HG02852 (cell line): ENCODE data around the gene RPGR.
A peak's percentile ranks its signal among the peaks of the same experiment; 100 is the strongest.

Experiments used
- ATAC-seq: cut with Tn5 transposase; IDR thresholded peaks from one replicate; pipeline ENCODE4 v1.9.1; 2021; ENCODE audit warnings: mild to moderate bottlenecking, moderate library complexity; ENCODE audit not compliant: unreplicated experiment

The RPGR gene

DNA sequence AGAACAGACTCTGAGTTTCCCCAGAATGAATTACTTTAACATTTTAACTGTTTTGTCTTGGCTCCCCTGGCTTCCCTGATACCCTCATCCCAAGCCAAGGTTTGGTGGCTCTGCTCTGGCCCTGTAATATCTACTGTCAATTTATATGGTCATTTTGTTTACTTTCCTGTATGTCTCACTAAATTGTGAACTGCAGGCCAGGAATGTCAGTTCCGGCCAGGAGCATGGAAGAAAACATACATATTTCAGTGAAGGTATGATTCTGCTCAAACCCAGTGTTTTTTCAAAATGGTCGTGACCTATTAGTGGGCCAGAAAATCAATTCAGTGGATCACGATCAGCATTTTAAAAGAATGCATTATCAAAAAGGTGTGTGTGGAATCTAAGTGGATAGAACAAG, 1.2 kb downstream of the RPGR start:
- no peak for ATAC-seq

GRCh38 chrX:38320819-38321218, 6.5 kb downstream of the RPGR start:
- no peak for ATAC-seq

DNA sequence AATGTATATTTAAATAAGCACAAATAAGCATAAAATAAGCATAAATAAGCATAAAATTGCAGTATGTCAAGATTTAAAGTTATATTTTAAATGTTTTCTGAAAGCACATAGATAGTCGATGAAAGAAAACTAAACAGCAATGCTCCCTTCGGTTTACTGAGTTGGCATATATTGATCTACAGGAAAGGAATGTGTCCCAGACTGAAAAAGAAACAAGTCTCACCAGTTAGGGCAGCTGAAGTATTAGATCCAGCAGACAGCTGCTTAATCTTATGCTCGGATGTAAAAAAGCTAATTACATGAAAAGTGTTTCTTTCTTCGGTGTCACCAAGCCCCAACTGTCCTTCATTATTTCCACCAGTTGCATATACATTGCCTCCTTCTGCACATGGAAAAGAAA, 8.7 kb downstream of the RPGR start:
- no peak for ATAC-seq

- no peak for ATAC-seq
These were observed 9.1 kb downstream of the RPGR start for GRCh38 chrX:38318196-38318595.

DNA sequence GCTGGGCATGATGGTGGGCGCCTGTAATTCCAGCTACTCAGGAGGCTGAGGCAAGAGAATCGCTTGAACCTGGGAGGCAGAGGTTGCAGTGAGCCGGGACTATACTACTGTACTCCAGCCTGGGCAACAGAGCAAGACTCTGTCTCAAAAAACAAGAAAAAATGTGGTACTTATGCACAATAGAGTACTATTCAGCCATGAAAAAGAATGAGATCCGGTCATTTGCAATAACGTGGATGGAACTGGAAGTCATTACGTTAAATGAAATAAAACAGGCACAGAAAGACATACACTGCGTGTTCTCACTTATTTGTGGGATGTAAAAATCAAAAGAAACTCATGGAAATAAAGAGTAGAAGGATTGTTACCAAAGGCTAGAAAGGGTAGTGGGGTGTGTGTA, 12.1 kb downstream of the RPGR start:
- no peak for ATAC-seq

DNA sequence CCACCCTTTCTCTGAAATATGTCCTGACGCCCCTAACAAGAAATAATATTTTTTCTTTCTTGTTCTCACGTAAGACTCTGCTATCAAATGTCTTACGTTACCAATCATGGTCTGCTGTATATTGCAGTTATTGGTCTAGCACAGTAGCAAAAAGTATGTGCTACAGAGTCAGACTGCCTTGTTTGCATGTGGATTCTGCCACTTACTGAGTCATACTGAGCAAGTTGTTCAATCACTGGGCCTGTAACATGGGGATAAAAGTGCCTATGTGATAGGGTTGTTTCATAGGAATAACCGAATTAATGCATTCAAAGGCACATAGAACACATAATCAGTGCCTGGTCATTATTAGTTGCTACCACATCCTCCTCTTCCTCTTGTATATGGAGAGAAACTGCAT, 14.1 kb downstream of the RPGR start:
- ATAC-seq = no peak

GRCh38 chrX:38312436-38312835, 14.9 kb downstream of the RPGR start:
- no peak for ATAC-seq

DNA sequence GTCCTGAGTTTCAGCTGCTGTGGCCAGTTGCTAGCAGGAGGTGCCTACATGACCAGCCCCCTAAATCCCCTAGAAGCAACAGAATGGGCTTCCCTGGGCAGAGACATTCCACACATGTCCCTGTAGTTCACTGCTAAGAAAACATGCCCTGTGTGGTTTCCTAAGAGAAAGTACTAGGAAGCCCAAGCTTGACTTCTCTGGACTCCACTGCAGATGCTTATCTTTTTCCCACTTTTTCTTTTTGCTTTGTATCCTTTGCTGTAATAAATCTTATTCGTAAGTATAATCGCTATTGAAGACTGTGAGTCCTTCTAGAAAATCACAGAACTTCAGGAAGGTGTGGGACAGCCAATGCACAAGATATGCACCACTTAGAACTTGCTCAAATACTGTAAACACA, 15.6 kb downstream of the RPGR start:
- ATAC-seq = no peak

GRCh38 chrX:38305971-38306370, 21.3 kb downstream of the RPGR start:
- no peak for ATAC-seq

- no peak for ATAC-seq
These were observed 23.3 kb downstream of the RPGR start for GRCh38 chrX:38304010-38304409.

DNA sequence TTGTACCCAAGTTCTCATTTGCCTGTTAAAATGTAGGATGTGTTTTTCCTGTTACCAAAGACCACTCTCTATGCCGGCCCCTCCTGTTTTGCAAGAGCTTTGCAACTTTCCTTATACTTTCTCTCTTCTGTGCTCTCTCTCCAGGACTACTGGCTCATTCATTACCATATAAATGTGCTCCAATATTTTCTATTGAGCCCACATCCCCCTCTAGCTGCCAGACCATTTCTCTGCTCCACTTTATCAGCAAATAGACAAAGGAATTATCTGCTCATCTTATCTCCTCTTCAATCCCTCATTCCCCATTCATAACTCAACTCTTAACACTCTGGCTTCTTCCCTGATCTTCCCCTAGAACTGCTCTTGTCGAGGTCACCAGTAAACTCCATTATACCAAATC, 33.6 kb downstream of the RPGR start:
- no peak for ATAC-seq

DNA sequence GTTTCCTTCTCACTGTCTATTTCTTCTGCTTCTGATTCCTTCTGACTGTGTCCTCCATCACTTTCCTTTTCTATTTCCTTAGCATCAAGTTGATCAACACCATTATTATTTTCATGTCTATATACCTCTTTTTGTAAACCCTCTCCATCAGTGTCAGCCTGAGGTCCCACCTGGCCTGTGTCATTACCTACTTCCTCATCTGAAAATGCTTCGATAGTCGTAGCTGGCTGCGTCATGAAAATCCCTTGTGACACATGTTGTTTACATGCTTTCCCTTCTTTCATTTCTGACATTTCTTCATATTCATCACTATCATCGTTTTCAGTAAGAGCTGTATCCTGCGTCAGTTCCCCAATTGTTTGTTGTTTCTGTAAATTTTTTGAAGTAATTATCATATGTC, 39.6 kb downstream of the RPGR start:
- no peak for ATAC-seq

- no peak for ATAC-seq
These were observed 41.7 kb downstream of the RPGR start for GRCh38 chrX:38285649-38286048.

DNA sequence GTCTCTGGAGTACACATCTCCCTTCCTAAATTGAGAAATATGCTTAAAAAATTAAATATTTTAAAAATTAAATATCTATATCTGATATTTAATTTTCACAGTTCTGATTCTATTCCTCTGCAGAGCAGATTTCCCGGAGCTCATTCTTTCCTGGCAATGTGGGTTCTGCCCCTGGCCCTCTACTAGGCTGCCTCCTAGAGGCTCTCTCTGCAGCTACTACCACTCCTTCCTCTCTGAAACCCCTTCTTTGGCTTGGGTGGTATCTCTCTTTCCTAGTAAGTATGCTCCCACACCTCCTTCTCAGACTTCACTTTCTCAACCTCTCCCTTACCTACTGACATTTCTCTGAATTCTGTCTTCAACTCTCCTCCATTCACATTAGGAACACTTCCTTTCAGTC, 45.3 kb downstream of the RPGR start:
- ATAC-seq = no peak

- no peak for ATAC-seq
These were observed 48.1 kb downstream of the RPGR start for GRCh38 chrX:38279188-38279587.

GRCh38 chrX:38278682-38279081, 48.6 kb downstream of the RPGR start:
- ATAC-seq = no peak

DNA sequence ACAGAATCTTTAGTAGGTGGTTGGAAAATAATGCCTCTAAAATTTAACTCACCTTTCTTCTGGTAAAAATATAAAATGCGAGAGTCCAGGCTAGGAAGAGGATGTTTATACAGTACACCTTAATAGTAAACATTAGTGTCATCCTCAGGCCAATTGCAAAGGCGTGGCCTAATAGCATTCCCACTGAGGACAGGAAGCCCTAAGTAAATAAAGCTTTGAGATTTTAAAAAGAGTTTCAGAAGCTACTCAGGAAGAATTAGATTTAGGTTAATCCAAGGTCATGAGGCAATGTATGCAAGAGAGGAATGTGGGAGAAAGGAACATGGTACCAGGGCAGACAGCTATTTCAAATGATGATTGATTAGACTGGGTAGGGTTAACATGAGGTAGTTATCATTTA, 49.5 kb downstream of the RPGR start:
- ATAC-seq = no peak

- no peak for ATAC-seq
These were observed 50.2 kb downstream of the RPGR start for GRCh38 chrX:38277136-38277535.

DNA sequence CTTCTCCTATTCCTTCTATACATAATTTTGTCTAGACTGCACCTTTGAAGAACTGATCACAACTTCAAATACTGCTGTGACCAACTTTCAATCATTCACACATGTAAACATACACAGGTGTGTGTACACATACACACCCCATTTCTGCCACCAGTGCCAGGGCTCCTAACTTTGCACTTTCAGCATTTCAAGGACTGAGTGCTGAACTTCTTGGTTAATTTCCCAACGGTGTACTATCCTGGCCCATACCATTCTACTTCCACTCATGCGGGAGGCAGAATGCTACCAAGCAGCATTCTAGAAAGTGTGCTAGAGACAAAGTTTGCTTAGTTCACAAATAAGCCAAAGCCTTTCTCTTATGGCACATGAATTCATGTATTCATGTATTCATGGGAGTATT, 51.2 kb downstream of the RPGR start:
- no peak for ATAC-seq

DNA sequence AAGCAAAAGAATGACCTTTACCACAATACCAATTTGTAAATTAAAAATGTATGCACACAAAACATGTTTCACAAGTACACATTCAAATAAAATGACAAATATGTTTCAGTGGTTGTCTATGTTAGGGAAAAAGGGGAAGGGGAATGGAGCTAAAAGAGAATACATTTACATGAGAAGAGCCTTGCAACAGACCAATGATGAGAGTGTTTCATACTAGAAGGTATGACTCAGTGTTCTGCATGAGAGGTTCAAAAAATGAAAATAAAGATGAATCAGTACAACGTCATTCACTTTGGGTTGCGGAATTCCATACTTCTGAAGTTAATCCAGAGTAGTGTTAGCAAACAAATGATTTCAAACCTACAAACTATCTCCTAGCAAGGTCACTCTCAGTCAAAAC, 51.7 kb downstream of the RPGR start:
- peak; percentile 47 for ATAC-seq

GRCh38 chrX:38273453-38273852, 53.9 kb downstream of the RPGR start:
- no peak for ATAC-seq

- peak; percentile 80 for ATAC-seq
These were observed 56.1 kb downstream of the RPGR start for GRCh38 chrX:38271154-38271716.

DNA sequence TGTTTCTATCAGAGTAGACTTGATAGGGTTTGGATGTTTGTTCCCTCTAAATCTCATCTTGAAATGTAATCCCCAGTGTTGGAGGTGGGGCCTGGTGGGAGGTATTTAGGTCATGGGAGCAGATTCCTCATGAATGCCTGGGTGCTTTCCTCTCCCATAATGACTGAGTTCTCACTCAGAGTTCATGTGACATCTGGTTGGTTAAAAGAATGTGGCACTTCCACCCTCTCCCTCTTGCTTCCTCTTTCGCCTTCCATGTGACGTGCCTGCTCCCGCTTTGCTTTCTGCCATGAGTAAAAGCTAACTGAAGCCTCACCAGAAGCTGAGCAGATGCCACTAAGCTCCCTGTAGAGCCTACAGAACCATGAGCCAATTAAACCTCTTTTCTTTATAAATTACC, 59.3 kb downstream of the RPGR start:
- no peak for ATAC-seq
